Measurements from ENCODE around the gene NAP1L4. TPM values are rescaled to one million over a fixed set of nuclear protein-coding genes. Genes with fewer than 3 reads are reported as not detected.

NAP1L4 gene
- total RNA-seq, 2 donors from 2014 or later: 62.8 to 83.7 TPM

DNA sequence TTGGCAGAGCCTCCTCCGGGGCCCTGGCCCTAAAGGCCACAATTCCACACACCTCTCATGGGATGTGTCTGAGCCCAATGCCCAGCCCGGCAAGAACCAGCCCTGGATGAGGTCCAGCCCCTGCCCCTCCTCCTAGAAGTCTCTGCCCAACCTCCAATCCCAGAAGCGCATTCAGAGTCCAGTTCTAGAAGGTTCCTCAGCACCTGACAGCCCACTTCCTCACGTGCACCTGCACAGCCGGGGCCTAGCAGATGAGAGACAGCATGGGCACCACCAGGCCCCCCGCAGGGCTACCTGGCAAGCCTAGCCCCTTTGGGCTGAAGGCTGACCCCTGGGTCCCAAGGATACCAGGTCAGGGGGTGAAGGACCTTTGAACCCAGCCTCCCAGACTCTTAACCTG lies 95.1 kb downstream of the NAP1L4 start:
- ATAC-seq (ENCODE audit: insufficient number of reproducible peaks, low FRiP score, low read depth) (no peak), DNase-seq (ENCODE audit: low spot score) (no peak)
- H3K9me3 ChIP-seq: no peaks in the 10 kb centered on the region
- no peak overlapping the region for H3K4me3 ChIP-seq
- H3K4me1 ChIP-seq (ENCODE audit: control insufficient read depth in 1 of 2, low read depth in 2 of 2): peaks cover 4 to 14% of the 10 kb centered on the region in 2 donors
- H3K36me3 ChIP-seq: no peaks in the 10 kb centered on the region
- H3K27me3 ChIP-seq (replicated peaks; ENCODE audit: insufficient read depth): no peaks in the 10 kb centered on the region
- TF ChIP-seq, protein P1, sequence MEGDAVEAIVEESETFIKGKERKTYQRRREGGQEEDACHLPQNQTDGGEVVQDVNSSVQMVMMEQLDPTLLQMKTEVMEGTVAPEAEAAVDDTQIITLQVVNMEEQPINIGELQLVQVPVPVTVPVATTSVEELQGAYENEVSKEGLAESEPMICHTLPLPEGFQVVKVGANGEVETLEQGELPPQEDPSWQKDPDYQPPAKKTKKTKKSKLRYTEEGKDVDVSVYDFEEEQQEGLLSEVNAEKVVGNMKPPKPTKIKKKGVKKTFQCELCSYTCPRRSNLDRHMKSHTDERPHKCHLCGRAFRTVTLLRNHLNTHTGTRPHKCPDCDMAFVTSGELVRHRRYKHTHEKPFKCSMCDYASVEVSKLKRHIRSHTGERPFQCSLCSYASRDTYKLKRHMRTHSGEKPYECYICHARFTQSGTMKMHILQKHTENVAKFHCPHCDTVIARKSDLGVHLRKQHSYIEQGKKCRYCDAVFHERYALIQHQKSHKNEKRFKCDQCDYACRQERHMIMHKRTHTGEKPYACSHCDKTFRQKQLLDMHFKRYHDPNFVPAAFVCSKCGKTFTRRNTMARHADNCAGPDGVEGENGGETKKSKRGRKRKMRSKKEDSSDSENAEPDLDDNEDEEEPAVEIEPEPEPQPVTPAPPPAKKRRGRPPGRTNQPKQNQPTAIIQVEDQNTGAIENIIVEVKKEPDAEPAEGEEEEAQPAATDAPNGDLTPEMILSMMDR (IDR thresholded peaks at IDR 0.05): no peak
- H3K27ac ChIP-seq: no peak overlapping the region

DNA sequence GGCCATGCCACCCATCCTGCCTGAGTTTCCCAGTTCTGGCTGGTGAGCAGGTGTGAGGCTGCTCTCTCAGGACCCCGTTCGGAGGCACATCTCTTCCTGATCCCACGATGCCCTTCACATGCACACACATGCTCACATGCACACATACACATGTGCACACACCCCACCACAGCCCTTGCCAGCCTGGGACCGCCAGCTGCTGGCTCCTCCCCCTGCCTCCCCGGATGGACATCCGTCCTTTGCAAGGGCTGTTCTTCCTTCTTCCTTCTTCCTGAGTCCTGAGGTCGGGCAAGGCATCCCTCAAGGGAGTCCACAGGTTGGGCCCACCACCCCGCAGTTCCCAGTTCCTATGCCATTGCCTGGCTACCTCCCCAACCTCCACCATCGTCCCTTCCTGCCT lies 96.1 kb downstream of the NAP1L4 start:
- Histone ChIP-seq H3K9me3 (no peaks in the 10 kb centered on the region), H3K27ac (no peak overlapping the region), H3K36me3 (no peaks in the 10 kb centered on the region), H3K4me3 (no peak overlapping the region), H3K27me3 (replicated peaks; ENCODE audit: insufficient read depth) (no peaks in the 10 kb centered on the region), H3K4me1 (ENCODE audit: control insufficient read depth in 1 of 2, low read depth in 2 of 2) (peaks cover 10 to 19% of the 10 kb centered on the region in 2 donors)
- no peak for ATAC-seq (ENCODE audit: insufficient number of reproducible peaks, low FRiP score, low read depth)
- TF ChIP-seq, protein P1 (IDR thresholded peaks at IDR 0.05): no peak
- DNase-seq (ENCODE audit: low spot score): no peak

Other genes with a start within 250 kb of the NAP1L4 start
- 10 to 100 TPM; 17.1 to 25.0 TPM for gene CDKN1C, start 106.6 kb downstream of the NAP1L4 start, total RNA-seq
- 10 to 100 TPM; 14.4 to 21.3 TPM for gene PHLDA2, start 62.9 kb downstream of the NAP1L4 start, total RNA-seq
- 10 to 100 TPM; 38.4 to 56.5 TPM for gene CARS1, start 65.1 kb upstream of the NAP1L4 start, total RNA-seq
- gene OSBPL5, start 173.0 kb upstream of the NAP1L4 start, total RNA-seq: 100 to 1,000 TPM in 1 of 2 donors, 10 to 100 TPM in 1; 99.9 to 121 TPM
- not detected for gene MRGPRG, start 226.5 kb upstream of the NAP1L4 start, total RNA-seq
- gene MRGPRE, start 240.1 kb upstream of the NAP1L4 start, total RNA-seq: not detected